ENCODE measurements around the gene CENPF. TPM values are rescaled to one million over a fixed set of nuclear protein-coding genes. Genes with fewer than 3 reads are reported as not detected.

CENPF gene
- total RNA-seq, 1 experiment from 2014 or later: 113 TPM

DNA sequence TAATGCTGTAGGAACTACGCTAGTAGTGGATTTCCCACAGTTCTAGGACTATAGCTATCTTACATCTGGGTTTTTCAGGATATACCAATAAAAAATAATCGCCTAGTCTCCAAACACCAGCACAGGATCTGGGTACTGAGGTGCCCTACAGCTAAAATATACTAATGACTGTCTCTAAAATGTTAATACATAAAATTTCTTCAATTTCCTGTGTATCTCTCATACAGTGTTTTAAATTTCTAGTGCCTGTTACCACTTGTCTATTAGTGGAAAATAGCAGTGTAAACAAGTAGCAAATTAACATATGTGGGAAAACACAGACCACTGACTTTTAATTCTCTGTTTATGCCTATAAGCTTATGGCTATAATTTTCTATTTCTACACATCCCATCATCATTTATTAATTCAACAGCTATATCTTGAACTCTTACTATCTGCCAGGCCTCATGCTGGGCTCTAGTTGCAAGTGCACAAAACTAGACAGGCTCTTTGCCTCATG lies 35.5 kb upstream of the CENPF start:
- H3K4me2 ChIP-seq (ENCODE audit: insufficient read depth, insufficient read length, low read length): no peak overlapping the region
- no peak overlapping the region for H2BK120ac ChIP-seq (ENCODE audit: low read depth, low read length, poor library complexity, severe bottlenecking)
- TF ChIP-seq, protein P1, sequence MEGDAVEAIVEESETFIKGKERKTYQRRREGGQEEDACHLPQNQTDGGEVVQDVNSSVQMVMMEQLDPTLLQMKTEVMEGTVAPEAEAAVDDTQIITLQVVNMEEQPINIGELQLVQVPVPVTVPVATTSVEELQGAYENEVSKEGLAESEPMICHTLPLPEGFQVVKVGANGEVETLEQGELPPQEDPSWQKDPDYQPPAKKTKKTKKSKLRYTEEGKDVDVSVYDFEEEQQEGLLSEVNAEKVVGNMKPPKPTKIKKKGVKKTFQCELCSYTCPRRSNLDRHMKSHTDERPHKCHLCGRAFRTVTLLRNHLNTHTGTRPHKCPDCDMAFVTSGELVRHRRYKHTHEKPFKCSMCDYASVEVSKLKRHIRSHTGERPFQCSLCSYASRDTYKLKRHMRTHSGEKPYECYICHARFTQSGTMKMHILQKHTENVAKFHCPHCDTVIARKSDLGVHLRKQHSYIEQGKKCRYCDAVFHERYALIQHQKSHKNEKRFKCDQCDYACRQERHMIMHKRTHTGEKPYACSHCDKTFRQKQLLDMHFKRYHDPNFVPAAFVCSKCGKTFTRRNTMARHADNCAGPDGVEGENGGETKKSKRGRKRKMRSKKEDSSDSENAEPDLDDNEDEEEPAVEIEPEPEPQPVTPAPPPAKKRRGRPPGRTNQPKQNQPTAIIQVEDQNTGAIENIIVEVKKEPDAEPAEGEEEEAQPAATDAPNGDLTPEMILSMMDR (conservative IDR thresholded peaks at IDR 0.05): no peak
- no peak overlapping the region for H2BK15ac ChIP-seq (ENCODE audit: low read depth, low read length)
- H4K5ac ChIP-seq (ENCODE audit: insufficient read length, low read depth, low read length): no peak overlapping the region
- H2AK5ac ChIP-seq (ENCODE audit: insufficient read length, low read length): no peak overlapping the region
- no peak overlapping the region for H3T11ph ChIP-seq (ENCODE audit: low read length)
- H4K8ac ChIP-seq (replicated peaks; ENCODE audit: insufficient read length, low read depth, low read length): no peak overlapping the region
- no peaks in the 10 kb centered on the region for H3K23me2 ChIP-seq (ENCODE audit: insufficient read length, low read depth, low read length, poor library complexity, severe bottlenecking)
- H2AFZ ChIP-seq (ENCODE audit: low read length): no peak overlapping the region
- no peaks in the 10 kb centered on the region for H3K9me3 ChIP-seq (ENCODE audit: control insufficient read depth, low read depth, low read length)
- no peak overlapping the region for H2BK12ac ChIP-seq (ENCODE audit: insufficient read length, low read depth, low read length)
- Mint-ChIP-seq H3K27me3 (ENCODE audit: low read depth) (no peaks in the 10 kb centered on the region), H3K27ac (no peak overlapping the region; a peak in 1 of 7 replicates), H3K4me3 (no peak overlapping the region), H3K36me3 (ENCODE audit: insufficient read depth in 1 of 3, low read depth in 3 of 3) (no peaks in the 10 kb centered on the region), H3K4me1 (no peaks in the 10 kb centered on the region), H3K9me3 (no peaks in the 10 kb centered on the region)
- H4K91ac ChIP-seq (ENCODE audit: insufficient read length, low read depth, low read length): no peak overlapping the region
- no peak overlapping the region for H3K9ac ChIP-seq (ENCODE audit: extremely low read depth, insufficient read length, low read length)
- no peak overlapping the region for H3K14ac ChIP-seq (ENCODE audit: insufficient read depth, low read length)
- WGBS (ENCODE audit: extremely low coverage, insufficient read length, low lambda C conversion rate): no CpG with 5 or more reads among the region's 2 CpGs
- DNase-seq: no peak
- no peak overlapping the region for H2BK20ac ChIP-seq (ENCODE audit: low read depth, low read length, poor library complexity, severe bottlenecking)
- no peak overlapping the region for H2BK5ac ChIP-seq (ENCODE audit: insufficient read length, low read length)
- H3K4ac ChIP-seq (ENCODE audit: low read depth, low read length): no peak overlapping the region
- H3K27me3 ChIP-seq (ENCODE audit: insufficient read depth, low read length): no peaks in the 10 kb centered on the region
- no peak overlapping the region for H3K18ac ChIP-seq (ENCODE audit: insufficient read length, low read depth, low read length)
- no peaks in the 10 kb centered on the region for H3K79me1 ChIP-seq (ENCODE audit: insufficient read depth, low read depth, low read length, poor library complexity, severe bottlenecking)
- H3K27ac ChIP-seq (ENCODE audit: insufficient read length, low read depth, low read length): no peak overlapping the region
- H3K4me1 ChIP-seq (ENCODE audit: insufficient read depth, low read length): no peaks in the 10 kb centered on the region
- H3K79me2 ChIP-seq (ENCODE audit: insufficient read depth, low read length): no peaks in the 10 kb centered on the region
- no peak overlapping the region for H3K56ac ChIP-seq (ENCODE audit: insufficient read length, low read depth, low read length)
- no peak overlapping the region for H3K23ac ChIP-seq (ENCODE audit: insufficient read length, low read depth, low read length)
- no peaks in the 10 kb centered on the region for H4K20me1 ChIP-seq (ENCODE audit: control insufficient read depth, insufficient read depth, insufficient read length)

Data from H9 (cell line).